ENCODE data around the gene TLR4.

The TLR4 gene

GRCh38 chr9:117715411-117715989 is 11.3 kb downstream of the TLR4 start:
- no peak for DNase-seq (ENCODE audit: low read depth)

GRCh38 chr9:117718085-117718484 is 13.9 kb downstream of the TLR4 start:
- no peak for DNase-seq (ENCODE audit: low read depth)

GRCh38 chr9:117718701-117719100 is 14.5 kb downstream of the TLR4 start:
- no peak for DNase-seq (ENCODE audit: low read depth)

GRCh38 chr9:117719161-117719920 is 15.1 kb downstream of the TLR4 start:
- DNase-seq (ENCODE audit: low read depth) = no peak

GRCh38 chr9:117720066-117720465 is 15.9 kb downstream of the TLR4 start:
- no peak for DNase-seq (ENCODE audit: low read depth)

GRCh38 chr9:117720555-117720954 is 16.4 kb downstream of the TLR4 start:
- no peak for DNase-seq (ENCODE audit: low read depth)

GRCh38 chr9:117720987-117721386 is 16.8 kb downstream of the TLR4 start:
- DNase-seq (ENCODE audit: low read depth) = no peak

- no peak for DNase-seq (ENCODE audit: low read depth)
Observed at GRCh38 chr9:117722108-117722761, 18.0 kb downstream of the TLR4 start.

GRCh38 chr9:117723986-117724625 is 19.9 kb downstream of the TLR4 start:
- no peak for DNase-seq (ENCODE audit: low read depth)

GRCh38 chr9:117725426-117725887 is 21.3 kb downstream of the TLR4 start:
- no peak for DNase-seq (ENCODE audit: low read depth)

GRCh38 chr9:117729375-117729774 is 25.2 kb downstream of the TLR4 start:
- DNase-seq (ENCODE audit: low read depth) = no peak

- DNase-seq (ENCODE audit: low read depth) = no peak
Observed at GRCh38 chr9:117732494-117732893, 28.3 kb downstream of the TLR4 start.

- no peak for DNase-seq (ENCODE audit: low read depth)
Observed at GRCh38 chr9:117733465-117733864, 29.3 kb downstream of the TLR4 start.

- DNase-seq (ENCODE audit: low read depth) = no peak
Observed at GRCh38 chr9:117734082-117734481, 29.9 kb downstream of the TLR4 start.

- no peak for DNase-seq (ENCODE audit: low read depth)
Observed at GRCh38 chr9:117734523-117735314, 30.5 kb downstream of the TLR4 start.

GRCh38 chr9:117737721-117738226 is 33.6 kb downstream of the TLR4 start:
- DNase-seq (ENCODE audit: low read depth) = no peak

GRCh38 chr9:117739206-117739605 is 35.0 kb downstream of the TLR4 start:
- DNase-seq (ENCODE audit: low read depth) = no peak

GRCh38 chr9:117739624-117740347 is 35.6 kb downstream of the TLR4 start:
- no peak for DNase-seq (ENCODE audit: low read depth)

- DNase-seq (ENCODE audit: low read depth) = no peak
Observed at GRCh38 chr9:117742131-117742530, 37.9 kb downstream of the TLR4 start.

GRCh38 chr9:117744369-117744768 is 40.2 kb downstream of the TLR4 start:
- DNase-seq (ENCODE audit: low read depth) = no peak

GRCh38 chr9:117744856-117745389 is 40.7 kb downstream of the TLR4 start:
- no peak for DNase-seq (ENCODE audit: low read depth)
